ENCODE results near the gene CTIF. TPM values are rescaled to one million over a fixed set of nuclear protein-coding genes. Genes with fewer than 3 reads are reported as not detected.

The CTIF gene
- total RNA-seq, 2 experiments from 2014 or later, result 0.06 to 0.38 TPM

GRCh38 chr18:48908916-48909315 lies 370.1 kb downstream of the CTIF start:
- ChIA-PET CTCF (ENCODE audit: unreplicated experiment) (no interaction called here), POLR2A (interaction anchor here (0.7 kb wide), 1 partner anchor 37 kb away, joined by 4 read pairs; no protein-coding TSS in a partner anchor)
- Histone ChIP-seq H4K20me1 (ENCODE audit: insufficient read depth, low read length) (no peaks in the 10 kb centered on the region), H3K79me2 (ENCODE audit: insufficient read depth, low read depth, low read length) (no peaks in the 10 kb centered on the region), H3K4me3 (ENCODE audit: low read depth, low read length, poor library complexity, severe bottlenecking) (no peak overlapping the region), H3K4me1 (ENCODE audit: insufficient read depth, low read length, poor library complexity, severe bottlenecking) (peaks cover 3% of the 10 kb centered on the region), H3K4me2 (ENCODE audit: low read length) (no peak overlapping the region), H3K9me3 (ENCODE audit: low read length) (no peaks in the 10 kb centered on the region), H3K36me3 (ENCODE audit: insufficient read depth, low read length) (no peaks in the 10 kb centered on the region; the same call in 1 of the 2 replicates), H2AFZ (ENCODE audit: low read length) (no peak overlapping the region), H3K9me2 (ENCODE audit: insufficient read depth, low read length) (no peaks in the 10 kb centered on the region), H3K27ac (ENCODE audit: low read depth, low read length, poor library complexity, severe bottlenecking) (no peak overlapping the region)
- no peak for DNase-seq (ENCODE audit: low spot score)
- BruUV-seq (replicated peaks), result no TSS peak
- intact Hi-C loops (cut with micrococcal nuclease; ENCODE audit: unreplicated experiment), result no loop called here
- TF ChIP-seq, protein P1, sequence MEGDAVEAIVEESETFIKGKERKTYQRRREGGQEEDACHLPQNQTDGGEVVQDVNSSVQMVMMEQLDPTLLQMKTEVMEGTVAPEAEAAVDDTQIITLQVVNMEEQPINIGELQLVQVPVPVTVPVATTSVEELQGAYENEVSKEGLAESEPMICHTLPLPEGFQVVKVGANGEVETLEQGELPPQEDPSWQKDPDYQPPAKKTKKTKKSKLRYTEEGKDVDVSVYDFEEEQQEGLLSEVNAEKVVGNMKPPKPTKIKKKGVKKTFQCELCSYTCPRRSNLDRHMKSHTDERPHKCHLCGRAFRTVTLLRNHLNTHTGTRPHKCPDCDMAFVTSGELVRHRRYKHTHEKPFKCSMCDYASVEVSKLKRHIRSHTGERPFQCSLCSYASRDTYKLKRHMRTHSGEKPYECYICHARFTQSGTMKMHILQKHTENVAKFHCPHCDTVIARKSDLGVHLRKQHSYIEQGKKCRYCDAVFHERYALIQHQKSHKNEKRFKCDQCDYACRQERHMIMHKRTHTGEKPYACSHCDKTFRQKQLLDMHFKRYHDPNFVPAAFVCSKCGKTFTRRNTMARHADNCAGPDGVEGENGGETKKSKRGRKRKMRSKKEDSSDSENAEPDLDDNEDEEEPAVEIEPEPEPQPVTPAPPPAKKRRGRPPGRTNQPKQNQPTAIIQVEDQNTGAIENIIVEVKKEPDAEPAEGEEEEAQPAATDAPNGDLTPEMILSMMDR (conservative IDR thresholded peaks at IDR 0.05; ENCODE audit: low read length), result no peak
- TF ChIP-seq EZH2phosphoT487 (IDR thresholded peaks at IDR 0.05; ENCODE audit: borderline replicate concordance, low read depth, low read length), result no peak

- Histone ChIP-seq H4K20me1 (ENCODE audit: insufficient read depth, low read length) (no peaks in the 10 kb centered on the region), H3K27ac (ENCODE audit: low read depth, low read length, poor library complexity, severe bottlenecking) (no peak overlapping the region), H3K4me2 (ENCODE audit: low read length) (no peak overlapping the region), H3K4me3 (ENCODE audit: low read depth, low read length, poor library complexity, severe bottlenecking) (no peak overlapping the region), H3K79me2 (ENCODE audit: insufficient read depth, low read depth, low read length) (no peaks in the 10 kb centered on the region), H3K9me3 (ENCODE audit: low read length) (no peaks in the 10 kb centered on the region), H3K36me3 (ENCODE audit: insufficient read depth, low read length) (no peaks in the 10 kb centered on the region; the same call in 1 of the 2 replicates), H3K4me1 (ENCODE audit: insufficient read depth, low read length, poor library complexity, severe bottlenecking) (peaks cover 3% of the 10 kb centered on the region), H2AFZ (ENCODE audit: low read length) (no peak overlapping the region), H3K9me2 (ENCODE audit: insufficient read depth, low read length) (no peaks in the 10 kb centered on the region)
- intact Hi-C loops (cut with micrococcal nuclease; ENCODE audit: unreplicated experiment), result loop anchor here (5.0 kb wide), 1 partner anchor 232 kb away; no protein-coding TSS in a partner anchor
- no peak for TF ChIP-seq EZH2phosphoT487 (IDR thresholded peaks at IDR 0.05; ENCODE audit: borderline replicate concordance, low read depth, low read length)
- TF ChIP-seq, protein P1 (conservative IDR thresholded peaks at IDR 0.05; ENCODE audit: low read length), result no peak
- DNase-seq (ENCODE audit: low spot score), result no peak
- no TSS peak for BruUV-seq (replicated peaks)
- POLR2A ChIA-PET, result no interaction called here
- CTCF ChIA-PET (ENCODE audit: unreplicated experiment), result no interaction called here
Observed at GRCh38 chr18:48909721-48910120, 370.9 kb downstream of the CTIF start.

DNA sequence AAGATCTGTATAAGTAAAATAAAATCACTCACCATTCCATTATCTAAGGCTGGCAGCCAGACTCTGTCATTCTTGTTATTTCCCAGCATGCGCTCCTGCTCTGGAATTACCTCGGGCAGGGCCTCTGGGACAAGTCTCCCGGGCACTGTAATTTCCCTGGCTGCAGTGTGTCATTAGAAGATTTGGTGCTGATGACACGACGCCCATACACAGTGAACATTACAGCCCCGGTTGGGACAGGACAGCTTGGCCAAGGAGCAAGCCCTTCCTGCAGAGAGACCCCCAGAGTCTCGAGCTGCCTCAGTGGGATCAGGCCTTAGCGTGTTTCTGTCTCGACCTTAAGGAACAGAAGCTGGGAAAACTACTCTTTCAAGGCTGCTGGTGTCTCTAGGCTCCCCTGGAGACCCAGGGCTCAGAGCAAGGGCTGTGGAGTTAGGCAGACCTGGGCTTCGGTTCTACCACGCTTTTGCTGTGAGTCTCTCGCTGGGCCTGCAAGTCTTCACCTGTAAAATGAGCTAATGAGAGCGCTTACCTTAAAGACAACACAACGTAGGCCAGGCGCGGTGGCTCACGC lies 372.2 kb downstream of the CTIF start:
- Histone ChIP-seq H2AFZ (ENCODE audit: low read length) (no peak overlapping the region), H3K36me3 (ENCODE audit: insufficient read depth, low read length) (no peaks in the 10 kb centered on the region; the same call in 1 of the 2 replicates), H3K27ac (ENCODE audit: low read depth, low read length, poor library complexity, severe bottlenecking) (no peak overlapping the region), H4K20me1 (ENCODE audit: insufficient read depth, low read length) (no peaks in the 10 kb centered on the region), H3K4me3 (ENCODE audit: low read depth, low read length, poor library complexity, severe bottlenecking) (no peak overlapping the region), H3K4me1 (ENCODE audit: insufficient read depth, low read length, poor library complexity, severe bottlenecking) (peaks cover 10% of the 10 kb centered on the region), H3K9me2 (ENCODE audit: insufficient read depth, low read length) (no peaks in the 10 kb centered on the region), H3K4me2 (ENCODE audit: low read length) (no peak overlapping the region), H3K9me3 (ENCODE audit: low read length) (no peaks in the 10 kb centered on the region), H3K79me2 (ENCODE audit: insufficient read depth, low read depth, low read length) (no peaks in the 10 kb centered on the region)
- ChIA-PET CTCF (ENCODE audit: unreplicated experiment) (no interaction called here), POLR2A (no interaction called here)
- DNase-seq (ENCODE audit: low spot score), result no peak
- BruUV-seq (replicated peaks), result no TSS peak
- intact Hi-C loops (cut with micrococcal nuclease; ENCODE audit: unreplicated experiment), result loop anchor here (5.0 kb wide), 1 partner anchor 234 kb away; no protein-coding TSS in a partner anchor
- TF ChIP-seq, protein P1 (conservative IDR thresholded peaks at IDR 0.05; ENCODE audit: low read length), result no peak
- TF ChIP-seq EZH2phosphoT487 (IDR thresholded peaks at IDR 0.05; ENCODE audit: borderline replicate concordance, low read depth, low read length), result no peak

Data from OCI-LY7 (cell line).